Mammary epithelial cell (primary cell): Measurements from ENCODE around the gene LOXL1.
A peak's percentile ranks its signal among the peaks of the same experiment; 100 is the strongest.

Experiments
- CTCF ChIP-seq, 2 donors: IDR thresholded peaks in 1 of 2; conservative IDR thresholded peaks in 1 of 2; 2 replicates each; pipeline ENCODE4 v1.5.1; 2011 to 2012; ENCODE audit warnings: inconsistent platforms in 2 of 2, low read length in 2 of 2, mild to moderate bottlenecking in 2 of 2, control low read depth in 1 of 2, low read depth in 1 of 2; ENCODE audit not compliant: insufficient read depth in 1 of 2; ENCODE audit errors: extremely low read depth in 1 of 2
- EZH2 ChIP-seq: IDR thresholded peaks from 2 replicates; pipeline ENCODE4 v1.6.1; 2012; ENCODE audit warnings: low read length, inconsistent platforms, borderline replicate concordance

- peak; percentile 97 for TF ChIP-seq CTCF (conservative IDR thresholded peaks at IDR 0.05 in 1 of 2, IDR thresholded peaks at IDR 0.05 in 1 of 2; ENCODE audit: extremely low read depth in 1 of 2, insufficient read depth in 1 of 2, low read depth in 1 of 2, low read length in 2 of 2)
- no peak for TF ChIP-seq EZH2
Measured at GRCh38 chr15:73964736-73965093, 38.5 kb downstream of the LOXL1 start.
